Neural progenitor cell (in vitro differentiated cells): ENCODE data around the gene TAS2R43. TPM values are rescaled to one million over a fixed set of nuclear protein-coding genes. Genes with fewer than 3 reads are reported as not detected.

ENCODE experiments used
- DNase-seq: peaks from one replicate; pipeline ENCODE4 v3.0.0-alpha.2; 2016; ENCODE audit warnings: low spot score
- H2AFZ ChIP-seq: fragments of 200-600 bp; sonication (generic); replicated peaks from 2 replicates; pipeline ENCODE4 v1.6.1; 2016; ENCODE audit warnings: antibody characterized with exemption
- H3F3A ChIP-seq: fragments of 200-600 bp; sonication (generic); 2 replicates; pipeline ENCODE4 v1.6.1; 2016; ENCODE audit warnings: antibody characterized with exemption, low read depth
- H3K27ac ChIP-seq: fragments of 200-600 bp; sonication (generic); 2 replicates; pipeline ENCODE4 v1.5.1; 2016; ENCODE audit warnings: mild to moderate bottlenecking
- H3K27me3 ChIP-seq: fragments of 200-600 bp; sonication (generic); 2 replicates; pipeline ENCODE4 v1.6.1; 2016; ENCODE audit warnings: mild to moderate bottlenecking, moderate library complexity
- H3K36me3 ChIP-seq: fragments of 200-600 bp; sonication (generic); 2 replicates; pipeline ENCODE4 v1.5.1; 2016
- H3K4me1 ChIP-seq: fragments of 200-600 bp; sonication (generic); 2 replicates; pipeline ENCODE4 v1.6.1; 2016; ENCODE audit warnings: mixed run types
- H3K4me2 ChIP-seq: fragments of 200-600 bp; sonication (generic); 2 replicates; pipeline ENCODE4 v1.6.1; 2016
- H3K4me3 ChIP-seq: fragments of 200-600 bp; sonication (generic); 2 replicates; pipeline ENCODE4 v1.5.1; 2016
- H3K79me2 ChIP-seq: fragments of 200-600 bp; sonication (generic); 2 replicates; pipeline ENCODE4 v1.6.1; 2016; ENCODE audit warnings: low read depth
- H3K9ac ChIP-seq: fragments of 200-600 bp; sonication (generic); 2 replicates; pipeline ENCODE4 v1.6.1; 2016
- H3K9me3 ChIP-seq: fragments of 200-600 bp; sonication (generic); 2 replicates; pipeline ENCODE4 v1.5.1; 2016; ENCODE audit warnings: low read depth
- H4K20me1 ChIP-seq: fragments of 200-600 bp; sonication (generic); 2 replicates; pipeline ENCODE4 v1.6.1; 2016; ENCODE audit warnings: low read depth
- H3K27ac Mint-ChIP-seq: 3 replicates; pipeline ENCODE4 v1.8.0; 2021; ENCODE audit warnings: mixed read lengths
- H3K27me3 Mint-ChIP-seq: 2 replicates; pipeline ENCODE4 v1.8.0; 2022; ENCODE audit warnings: low read depth, mild to moderate bottlenecking, inconsistent platforms, moderate library complexity, mixed read lengths; ENCODE audit not compliant: insufficient read depth
- H3K36me3 Mint-ChIP-seq: 3 replicates; pipeline ENCODE4 v1.8.0; 2021; ENCODE audit warnings: mixed read lengths
- H3K4me1 Mint-ChIP-seq: 3 replicates; pipeline ENCODE4 v1.8.0; 2021; ENCODE audit warnings: mixed read lengths
- H3K4me3 Mint-ChIP-seq: 3 replicates; pipeline ENCODE4 v1.8.0; 2021; ENCODE audit warnings: mild to moderate bottlenecking, moderate library complexity, mixed read lengths
- H3K9me3 Mint-ChIP-seq: 3 replicates; pipeline ENCODE4 v1.8.0; 2020; ENCODE audit warnings: mixed read lengths
- EZH2 ChIP-seq: fragments of 200-600 bp; sonication (generic); IDR thresholded peaks from 2 replicates; pipeline ENCODE4 v1.6.1; 2017; ENCODE audit warnings: antibody characterized with exemption, mild to moderate bottlenecking, moderate library complexity
- EZH2phosphoT487 ChIP-seq: fragments of 200-600 bp; sonication (generic); IDR thresholded peaks from 2 replicates; pipeline ENCODE4 v1.6.1; 2017; ENCODE audit warnings: antibody characterized with exemption
- total RNA-seq: library from RNA; depleted of rRNA; stranded (reverse); fragments of >200 nt; gene quantifications from 2 replicates; pipeline ENCODE4 v1.2.3, GENCODE V29; 2015; ENCODE audit warnings: low replicate concordance
- TF ChIP-seq, protein P1 (sequence below): fragments of 200-600 bp; sonication (generic); IDR thresholded peaks from 2 replicates; pipeline ENCODE4 v1.5.1; 2017; ENCODE audit warnings: antibody characterized with exemption, mild to moderate bottlenecking

TAS2R43 gene
- 2.5 and 4.0 TPM in 2 replicates for total RNA-seq

DNA sequence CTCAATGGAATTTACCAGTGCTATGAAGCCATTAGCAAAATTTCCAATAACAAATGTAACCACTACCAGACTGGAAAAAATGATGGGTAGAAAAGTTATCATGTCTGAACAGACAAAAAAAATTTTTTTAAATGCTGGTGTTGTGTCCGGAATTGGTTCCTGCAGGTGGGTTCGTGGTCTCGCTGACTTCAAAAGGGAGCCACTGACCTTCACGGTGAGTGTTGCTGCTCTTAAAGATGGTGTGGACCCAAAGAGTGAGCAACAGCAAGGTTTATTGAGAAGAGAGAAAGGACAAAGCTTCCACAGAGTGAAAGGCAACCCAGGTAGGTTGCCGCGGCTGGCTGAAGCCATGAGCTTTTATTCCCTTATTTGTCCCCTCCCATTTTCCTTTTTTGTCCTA, at the start of gene TAS2R43:
Gene TAS2R43 (minus strand): TSS at position 186 of the 400 bp plus-strand sequence. CDS start 84 bp downstream, at position 102.
- Histone ChIP-seq H4K20me1 (no peaks in the 10 kb centered on the region), H3F3A (no peaks in the 10 kb centered on the region), H3K4me2 (no peak within 1 kb of the TSS), H3K4me1 (no peaks in the 10 kb centered on the region), H3K27me3 (no peaks in the 10 kb centered on the region), H3K79me2 (no peaks in the 10 kb centered on the region), H3K4me3 (no peak within 1 kb of the TSS), H3K36me3 (no peaks in the 10 kb centered on the region), H3K9ac (no peak within 1 kb of the TSS), H2AFZ (no peak within 1 kb of the TSS), H3K27ac (no peak within 1 kb of the TSS), H3K9me3 (no peaks in the 10 kb centered on the region)
- H3K9me3 Mint-ChIP-seq: peaks cover 4% of the 10 kb centered on the region
- no peaks in the 10 kb centered on the region for H3K4me1 Mint-ChIP-seq
- DNase-seq: no peak
- H3K36me3 Mint-ChIP-seq: peaks cover 16% of the 10 kb centered on the region
- H3K4me3 Mint-ChIP-seq: no peak within 1 kb of the TSS
- TF ChIP-seq, protein P1, sequence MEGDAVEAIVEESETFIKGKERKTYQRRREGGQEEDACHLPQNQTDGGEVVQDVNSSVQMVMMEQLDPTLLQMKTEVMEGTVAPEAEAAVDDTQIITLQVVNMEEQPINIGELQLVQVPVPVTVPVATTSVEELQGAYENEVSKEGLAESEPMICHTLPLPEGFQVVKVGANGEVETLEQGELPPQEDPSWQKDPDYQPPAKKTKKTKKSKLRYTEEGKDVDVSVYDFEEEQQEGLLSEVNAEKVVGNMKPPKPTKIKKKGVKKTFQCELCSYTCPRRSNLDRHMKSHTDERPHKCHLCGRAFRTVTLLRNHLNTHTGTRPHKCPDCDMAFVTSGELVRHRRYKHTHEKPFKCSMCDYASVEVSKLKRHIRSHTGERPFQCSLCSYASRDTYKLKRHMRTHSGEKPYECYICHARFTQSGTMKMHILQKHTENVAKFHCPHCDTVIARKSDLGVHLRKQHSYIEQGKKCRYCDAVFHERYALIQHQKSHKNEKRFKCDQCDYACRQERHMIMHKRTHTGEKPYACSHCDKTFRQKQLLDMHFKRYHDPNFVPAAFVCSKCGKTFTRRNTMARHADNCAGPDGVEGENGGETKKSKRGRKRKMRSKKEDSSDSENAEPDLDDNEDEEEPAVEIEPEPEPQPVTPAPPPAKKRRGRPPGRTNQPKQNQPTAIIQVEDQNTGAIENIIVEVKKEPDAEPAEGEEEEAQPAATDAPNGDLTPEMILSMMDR: no peak
- TF ChIP-seq EZH2 (no peak), EZH2phosphoT487 (no peak)
- no peaks in the 10 kb centered on the region for H3K27me3 Mint-ChIP-seq
- H3K27ac Mint-ChIP-seq: no peak within 1 kb of the TSS

GRCh38 chr12:11136075-11136474, 44.0 kb upstream of the TAS2R43 start:
- Histone ChIP-seq H4K20me1 (peaks cover 4% of the 10 kb centered on the region), H3K4me2 (no peak overlapping the region), H3K36me3 (peaks cover 3% of the 10 kb centered on the region), H3F3A (no peaks in the 10 kb centered on the region), H3K4me3 (no peak overlapping the region), H3K27ac (no peak overlapping the region), H2AFZ (no peak overlapping the region), H3K27me3 (no peaks in the 10 kb centered on the region), H3K4me1 (no peaks in the 10 kb centered on the region), H3K79me2 (peaks cover 97% of the 10 kb centered on the region), H3K9ac (no peak overlapping the region), H3K9me3 (no peaks in the 10 kb centered on the region)
- DNase-seq: no peak
- H3K36me3 Mint-ChIP-seq: peaks cover 57% of the 10 kb centered on the region
- TF ChIP-seq, protein P1: no peak
- no peak for TF ChIP-seq EZH2
- no peak for TF ChIP-seq EZH2phosphoT487
- no peak overlapping the region for H3K4me3 Mint-ChIP-seq
- no peaks in the 10 kb centered on the region for H3K27me3 Mint-ChIP-seq
- no peaks in the 10 kb centered on the region for H3K4me1 Mint-ChIP-seq
- no peak overlapping the region for H3K27ac Mint-ChIP-seq
- H3K9me3 Mint-ChIP-seq: peaks cover 24% of the 10 kb centered on the region

DNA sequence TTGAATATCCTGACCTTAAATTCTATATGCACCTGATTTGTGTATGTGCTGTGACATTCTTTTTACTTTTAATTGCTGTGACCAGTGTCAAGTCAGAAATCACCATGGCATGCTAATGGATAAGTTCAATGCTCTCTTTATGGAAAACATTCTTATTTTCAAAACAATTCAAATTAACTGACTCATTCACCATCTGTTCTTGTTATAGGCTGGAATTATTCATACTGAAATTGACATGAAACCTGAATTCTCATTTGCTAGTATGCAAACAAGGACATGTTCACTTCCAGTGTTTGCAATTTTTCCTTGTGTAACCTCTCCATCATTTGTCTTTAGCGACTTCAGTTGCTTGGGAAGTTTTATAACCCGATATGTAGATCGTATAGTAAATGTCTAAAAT, 42.2 kb upstream of the TAS2R43 start, which contains the start of gene TAS2R30:
Gene TAS2R30 (minus strand): TSS at position 340 of the 400 bp plus-strand sequence. CDS start 400 bp downstream, outside the sequence.
- H4K20me1 ChIP-seq: peaks cover 8% of the 10 kb centered on the region
- H3K27ac ChIP-seq: no peak within 1 kb of the TSS
- no peak for DNase-seq
- H3K36me3 ChIP-seq: no peaks in the 10 kb centered on the region
- no peak within 1 kb of the TSS for H2AFZ ChIP-seq
- peaks cover 57% of the 10 kb centered on the region for H3K36me3 Mint-ChIP-seq
- no peaks in the 10 kb centered on the region for H3K4me1 ChIP-seq
- no peak within 1 kb of the TSS for H3K4me2 ChIP-seq
- peaks cover 17% of the 10 kb centered on the region for H3K9me3 Mint-ChIP-seq
- TF ChIP-seq EZH2 (no peak), EZH2phosphoT487 (no peak)
- TF ChIP-seq, protein P1: no peak
- no peaks in the 10 kb centered on the region for H3K4me1 Mint-ChIP-seq
- no peaks in the 10 kb centered on the region for H3F3A ChIP-seq
- no peak within 1 kb of the TSS for H3K4me3 Mint-ChIP-seq
- peaks cover 97% of the 10 kb centered on the region for H3K79me2 ChIP-seq
- no peak within 1 kb of the TSS for H3K27ac Mint-ChIP-seq
- H3K27me3 ChIP-seq: no peaks in the 10 kb centered on the region
- no peak within 1 kb of the TSS for H3K9ac ChIP-seq
- H3K9me3 ChIP-seq: no peaks in the 10 kb centered on the region
- no peaks in the 10 kb centered on the region for H3K27me3 Mint-ChIP-seq
- no peak within 1 kb of the TSS for H3K4me3 ChIP-seq
